GM21528 (cell line): ENCODE results near the gene SNX20.
A peak's percentile ranks its signal among the peaks of the same experiment; 100 is the strongest.

ENCODE experiments used
- ATAC-seq: cut with Tn5 transposase; IDR thresholded peaks from one replicate; pipeline ENCODE4 v1.9.1; 2021; ENCODE audit warnings: mild to moderate bottlenecking, moderate library complexity; ENCODE audit not compliant: unreplicated experiment, low FRiP score

The SNX20 gene

DNA sequence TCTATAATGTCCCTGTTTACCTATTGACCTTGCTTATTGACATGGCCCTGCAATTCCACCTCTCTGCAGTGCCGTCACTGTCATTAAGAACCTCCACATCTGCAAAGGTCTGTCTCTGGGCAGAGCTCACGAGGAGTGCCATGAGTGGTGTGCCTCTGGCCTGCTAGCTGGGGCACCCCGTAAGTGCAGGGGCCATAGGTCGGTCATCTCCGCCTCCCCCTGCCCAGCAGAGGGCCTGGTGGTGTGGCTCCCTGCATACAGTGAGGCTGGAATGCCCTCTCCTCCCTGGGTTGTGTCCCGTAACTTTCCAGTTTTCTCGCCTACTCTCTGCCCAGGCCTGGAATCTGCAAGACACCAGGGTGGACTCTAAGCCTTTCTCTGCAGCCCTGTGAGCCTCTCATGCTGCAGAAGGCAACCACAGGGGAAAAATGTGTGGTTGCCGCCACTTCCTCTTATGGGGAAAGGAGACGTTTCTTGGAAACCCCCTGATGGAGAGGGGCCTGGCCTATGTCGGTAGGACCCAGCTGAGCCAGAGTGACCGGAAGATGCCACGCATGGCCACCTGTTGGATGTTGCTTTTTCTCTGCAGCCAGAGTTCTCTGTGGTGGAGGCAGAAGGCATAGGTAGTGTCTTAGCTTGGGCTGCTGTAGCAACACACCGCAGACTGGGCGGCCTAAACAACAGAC, 2.7 kb upstream of the SNX20 start:
- peak; percentile 68 for ATAC-seq

DNA sequence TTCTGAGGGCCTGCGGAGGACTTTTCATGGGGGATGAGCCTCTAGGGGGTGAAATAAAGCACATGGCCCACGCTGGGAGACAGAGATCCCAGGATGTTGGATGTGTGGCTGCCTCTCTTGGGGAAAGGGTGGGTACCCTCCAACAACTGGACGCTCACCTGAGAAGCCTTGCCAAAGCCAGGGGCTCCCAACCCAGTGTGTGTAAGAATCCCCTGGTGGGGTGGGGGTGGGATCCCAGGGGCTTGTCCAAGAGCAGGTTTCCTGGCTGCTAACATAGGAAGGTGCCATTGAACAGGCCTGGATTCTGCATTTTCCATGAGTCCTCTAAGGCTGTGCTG, 587 bp downstream of the SNX20 start:
- ATAC-seq, result no peak

DNA sequence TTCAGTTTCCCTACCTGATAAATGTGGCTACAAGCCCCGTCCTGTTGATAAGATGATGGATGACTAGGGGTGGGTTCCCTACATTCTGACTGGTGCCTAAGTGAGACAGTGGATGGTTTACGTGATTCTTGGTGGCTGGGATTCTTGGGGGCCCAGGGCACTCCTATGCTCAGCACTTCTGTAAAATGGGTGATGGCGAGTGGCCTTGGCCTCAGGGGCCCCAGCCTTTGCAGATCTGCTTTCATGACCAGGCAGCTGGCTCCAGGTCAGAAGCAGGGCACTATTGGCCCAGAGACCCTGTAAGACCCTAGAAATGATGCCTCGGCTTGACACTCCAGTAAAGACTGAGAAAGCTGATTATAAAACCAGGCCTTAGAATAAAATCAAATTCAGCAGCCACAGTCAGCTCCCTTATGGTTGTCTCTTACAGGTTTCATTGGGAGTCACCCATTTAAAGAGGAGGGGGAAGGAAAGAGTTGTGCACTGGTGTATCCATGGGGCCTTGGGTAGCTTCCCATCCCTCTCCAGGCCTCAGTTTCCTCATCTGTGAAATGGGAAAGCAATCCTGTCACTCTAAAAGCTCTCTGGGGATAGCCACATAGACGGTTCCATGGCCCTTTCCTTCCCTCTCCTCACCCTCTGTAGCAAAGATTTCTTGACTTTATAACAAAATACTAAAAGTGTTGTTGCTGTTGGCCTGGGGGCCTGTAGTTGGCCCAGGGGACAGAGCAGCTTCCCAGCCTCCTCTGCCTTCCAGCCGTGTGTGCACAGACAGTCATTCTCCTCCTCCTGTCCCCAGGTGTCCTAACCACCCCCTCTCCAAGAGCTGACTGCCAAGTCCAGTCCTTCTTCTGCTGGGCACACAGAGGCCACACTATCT, 1.2 kb downstream of the SNX20 start:
- ATAC-seq, result no peak

DNA sequence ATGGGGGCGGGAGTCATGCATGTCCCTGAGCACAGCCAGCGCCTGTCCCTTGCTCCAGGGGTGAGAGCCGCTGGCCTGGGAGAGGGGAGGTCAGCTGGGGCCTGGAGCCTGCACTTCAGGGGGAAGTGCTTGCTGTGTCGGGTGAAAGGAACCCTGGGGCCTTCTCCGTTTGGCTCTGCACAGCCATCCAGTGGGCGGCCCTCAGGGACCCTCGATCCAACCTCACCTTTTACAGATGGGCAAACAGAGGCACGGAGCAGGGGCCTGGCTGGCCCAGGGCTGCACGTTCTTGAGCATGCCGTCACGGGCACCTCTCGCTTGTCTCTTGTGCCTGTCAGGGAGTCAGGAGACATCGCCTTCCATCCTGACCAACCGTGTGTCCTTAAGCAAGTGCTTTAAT, 1.8 kb downstream of the SNX20 start:
- ATAC-seq, result no peak

DNA sequence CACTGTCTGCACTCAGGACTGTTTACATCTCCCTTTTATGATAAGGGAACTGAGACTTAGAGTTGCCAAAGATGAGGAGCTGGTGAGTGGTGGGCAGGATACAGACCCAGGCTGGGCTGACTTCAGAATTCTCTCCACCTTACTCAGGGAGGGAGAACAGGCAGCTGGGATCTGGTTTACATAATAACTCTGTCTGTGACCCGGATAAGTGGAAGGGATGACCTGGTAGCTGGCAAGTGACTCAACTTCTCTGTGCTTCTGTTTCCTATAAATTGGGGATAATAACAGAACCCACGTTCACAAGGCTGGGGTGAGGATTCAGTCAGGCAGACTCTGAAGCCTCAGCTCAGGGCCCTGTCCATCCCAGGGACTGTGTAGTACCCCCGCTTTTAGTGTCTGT, 2.6 kb downstream of the SNX20 start:
- no peak for ATAC-seq

DNA sequence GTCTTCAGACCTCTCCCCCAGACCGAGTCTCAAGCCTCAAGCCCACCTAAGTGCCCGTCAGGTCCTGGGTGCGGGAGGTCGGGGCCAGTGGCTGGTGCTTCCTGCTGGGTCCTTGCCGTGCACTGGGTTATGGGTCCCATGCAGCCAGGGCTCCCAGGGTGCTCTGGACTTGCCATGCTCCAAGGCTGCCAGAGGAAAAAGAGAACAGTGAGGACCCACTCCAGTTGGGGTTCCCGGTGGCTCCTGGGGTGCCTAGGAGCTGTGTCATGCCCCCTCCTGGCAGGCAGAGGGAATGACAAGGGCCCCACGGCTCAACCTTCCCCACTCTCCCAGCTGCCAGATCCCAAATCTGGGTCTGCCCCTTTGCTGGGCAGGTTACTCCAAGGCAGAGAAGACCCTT, 3.8 kb downstream of the SNX20 start:
- ATAC-seq, result no peak

DNA sequence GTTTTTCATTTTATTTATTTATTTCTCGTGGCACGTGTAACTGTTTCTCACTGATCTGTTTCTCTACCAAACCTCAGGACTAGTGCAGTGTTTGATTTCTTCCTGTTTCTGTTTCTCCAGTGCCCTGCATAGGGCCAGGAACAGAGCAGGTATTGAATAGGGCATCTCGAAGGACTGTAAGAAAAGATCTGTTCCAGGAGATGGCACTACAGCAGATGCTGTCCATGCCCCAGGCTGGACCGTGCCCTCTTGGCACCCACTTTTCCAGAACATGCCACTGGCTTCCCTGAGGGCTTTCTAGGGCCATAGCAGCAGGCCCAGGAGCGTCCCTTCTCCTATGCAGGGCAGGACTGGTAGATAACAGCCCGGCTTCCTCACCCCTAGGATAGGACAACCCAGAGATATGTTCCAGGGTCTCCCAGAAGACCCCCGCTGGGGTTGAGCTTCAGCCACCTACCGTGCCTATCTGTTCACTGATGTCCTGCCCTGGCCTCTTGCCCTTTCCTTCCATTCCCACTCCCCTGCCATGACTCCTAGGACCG, 4.4 kb downstream of the SNX20 start:
- ATAC-seq, result no peak

DNA sequence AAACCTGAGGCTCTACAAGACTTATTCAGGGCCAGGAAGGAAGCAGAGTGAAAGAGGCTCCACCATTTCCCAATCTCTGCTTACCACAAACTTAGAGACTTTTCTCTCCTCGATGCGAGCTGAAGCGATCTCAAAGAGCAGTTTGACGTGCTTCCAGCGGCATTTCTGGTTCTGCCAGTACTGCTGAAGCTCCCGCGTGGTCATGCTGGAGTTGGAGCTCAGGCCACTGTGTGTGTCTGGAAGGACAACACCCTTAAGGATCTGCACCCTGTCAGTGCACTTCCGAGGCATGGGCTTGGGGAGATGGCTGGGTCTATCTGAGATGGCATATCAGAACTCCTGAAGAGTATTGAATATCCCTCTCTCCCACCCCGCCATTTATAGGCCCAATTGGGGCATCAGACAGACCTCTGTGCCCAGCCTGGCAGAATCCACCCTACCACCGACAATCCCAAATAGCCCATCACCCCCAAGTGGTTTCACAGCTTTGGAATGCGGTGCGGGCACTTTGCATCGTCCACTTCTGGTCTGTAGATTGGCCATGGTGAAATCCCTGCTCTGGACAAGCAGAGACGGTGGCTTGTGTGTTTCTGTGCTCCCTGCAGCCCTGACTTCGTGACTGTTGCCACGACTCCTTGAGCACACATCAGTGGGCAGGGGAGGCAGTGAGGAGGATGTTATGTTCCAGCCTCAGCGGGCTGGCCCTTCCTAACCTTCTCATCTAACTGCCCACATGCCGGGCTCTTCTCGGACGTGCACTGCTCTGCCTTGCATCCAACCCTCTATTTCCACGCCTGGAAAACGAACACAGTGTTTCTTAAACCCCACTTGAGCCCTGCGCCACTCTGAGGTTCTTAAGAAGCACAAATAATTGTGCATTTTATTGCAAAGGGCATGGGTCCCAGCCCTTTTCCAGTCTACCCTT, 5.2 kb downstream of the SNX20 start:
- ATAC-seq, result no peak

DNA sequence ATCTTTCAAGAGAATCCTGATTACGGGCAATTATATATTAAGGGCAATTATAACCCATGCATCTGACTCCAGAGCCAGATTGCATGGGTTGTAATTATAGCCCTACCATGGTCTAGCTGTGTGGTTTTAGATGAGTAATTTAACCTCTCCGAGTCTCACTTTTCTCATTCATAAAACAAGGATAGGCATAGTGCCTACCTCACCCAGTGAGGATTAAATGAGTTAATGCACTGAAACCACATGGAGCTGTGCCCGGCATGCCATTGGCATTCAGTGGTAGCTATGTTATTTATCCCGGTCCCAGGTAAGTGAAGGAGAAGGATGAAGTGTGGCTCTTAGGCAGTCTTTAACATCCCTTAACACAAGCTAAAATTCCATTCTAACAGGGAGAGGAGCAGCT, 6.3 kb downstream of the SNX20 start:
- no peak for ATAC-seq

DNA sequence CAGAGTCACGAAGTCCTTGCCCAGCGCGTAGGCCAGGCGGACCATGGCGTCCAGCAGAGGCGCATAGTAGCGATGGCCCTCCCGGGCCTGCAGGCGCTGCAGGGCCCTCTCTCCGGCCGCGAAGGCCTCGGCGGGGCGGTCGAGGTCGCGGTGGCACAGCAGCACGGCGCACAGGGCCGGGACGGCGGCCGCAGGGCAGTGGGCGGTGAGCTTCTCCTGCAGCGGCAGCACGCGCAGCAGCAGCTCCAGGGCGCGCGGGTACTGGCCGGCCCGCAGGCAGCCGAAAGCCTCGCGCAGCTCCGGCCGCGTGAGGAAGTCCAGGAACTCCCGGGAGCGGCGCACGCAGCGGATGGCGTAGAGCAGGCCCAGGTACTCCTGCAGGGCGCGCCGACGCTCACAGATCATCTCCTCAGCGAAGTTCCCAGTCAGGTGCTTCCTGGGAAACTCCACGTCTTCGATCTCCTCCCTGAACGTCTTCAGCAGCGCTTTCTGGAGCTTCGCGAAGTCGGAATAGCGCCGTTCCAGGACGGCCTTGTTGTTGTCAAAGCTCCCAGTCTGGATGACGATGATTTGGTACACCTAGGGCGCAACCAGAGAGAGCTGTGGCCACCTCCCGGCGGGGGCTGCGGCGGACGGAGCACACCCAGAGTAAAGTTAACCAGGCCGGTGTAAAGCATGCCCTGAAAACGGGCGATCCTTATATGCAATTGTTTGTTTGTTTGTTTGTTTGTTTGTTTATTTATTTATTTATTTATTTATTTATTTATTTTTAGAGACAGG, 7.4 kb downstream of the SNX20 start:
- ATAC-seq, result no peak

DNA sequence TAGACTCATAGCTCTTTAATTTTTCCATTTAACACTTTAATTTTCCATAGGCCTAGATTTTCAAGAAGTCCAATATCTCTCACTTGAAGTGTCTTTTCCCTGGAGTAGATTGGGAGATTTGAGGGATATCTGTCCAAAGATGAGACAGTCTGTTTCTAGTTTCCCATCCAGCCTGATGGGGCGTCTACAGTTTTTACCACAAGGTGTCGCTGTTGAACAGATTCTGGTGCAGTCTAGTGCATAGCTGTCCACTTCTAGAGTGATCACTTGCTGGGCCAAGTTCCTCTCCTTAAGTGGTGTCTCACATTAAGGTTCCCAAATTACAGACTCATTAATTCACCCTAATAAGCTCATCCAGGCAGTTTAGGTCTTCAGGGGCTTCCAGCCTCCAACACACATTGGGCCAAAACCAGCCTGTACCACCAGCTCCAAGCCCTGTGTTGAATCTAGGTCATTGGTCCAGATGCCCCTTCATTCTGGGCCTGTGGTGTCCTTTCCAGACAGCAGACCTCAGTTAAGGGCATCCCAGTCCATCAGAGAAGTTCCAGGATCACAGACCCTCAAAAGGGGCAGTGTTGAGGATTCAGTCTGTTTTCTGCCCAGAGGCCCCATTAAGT, 9.4 kb downstream of the SNX20 start:
- no peak for ATAC-seq

DNA sequence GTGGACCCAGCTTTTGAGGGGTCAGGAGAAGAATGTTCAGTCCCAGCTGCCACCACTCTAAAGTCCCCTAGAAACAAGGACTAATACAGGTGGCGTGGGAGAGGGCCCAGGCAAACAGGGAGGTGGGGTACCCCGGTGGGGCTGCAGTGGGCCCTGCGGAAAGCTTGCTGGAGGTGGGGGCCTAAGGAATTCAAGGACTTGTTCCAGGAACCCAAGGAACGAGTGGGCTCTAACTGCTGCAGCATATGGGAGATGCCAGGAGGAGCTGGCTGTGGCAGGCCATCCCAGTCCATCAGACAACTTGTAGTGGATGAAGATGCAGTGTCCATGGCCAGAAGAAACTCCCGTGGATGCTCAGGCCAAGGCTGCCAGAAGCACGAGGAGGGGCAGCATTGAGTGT, 10.6 kb downstream of the SNX20 start:
- no peak for ATAC-seq

DNA sequence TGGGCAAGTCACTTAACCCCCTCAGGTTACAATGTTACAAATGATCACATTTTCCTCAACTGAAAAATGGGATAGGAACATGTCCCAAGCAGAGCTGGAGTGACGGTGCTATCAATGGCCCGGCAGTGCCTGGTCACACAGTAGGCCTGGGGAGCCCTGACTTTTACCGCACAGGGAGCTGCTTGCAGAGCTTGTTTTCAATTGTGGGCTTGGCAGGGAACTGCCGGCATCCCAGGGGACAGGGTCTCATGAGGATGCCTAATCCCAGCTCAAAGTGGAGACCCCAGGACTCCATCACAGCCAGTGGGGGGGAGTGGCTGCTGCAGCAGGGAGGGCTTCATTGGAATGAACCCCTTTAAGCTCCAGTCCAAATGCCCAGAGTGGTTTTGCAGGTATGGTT, 11.4 kb downstream of the SNX20 start:
- no peak for ATAC-seq

DNA sequence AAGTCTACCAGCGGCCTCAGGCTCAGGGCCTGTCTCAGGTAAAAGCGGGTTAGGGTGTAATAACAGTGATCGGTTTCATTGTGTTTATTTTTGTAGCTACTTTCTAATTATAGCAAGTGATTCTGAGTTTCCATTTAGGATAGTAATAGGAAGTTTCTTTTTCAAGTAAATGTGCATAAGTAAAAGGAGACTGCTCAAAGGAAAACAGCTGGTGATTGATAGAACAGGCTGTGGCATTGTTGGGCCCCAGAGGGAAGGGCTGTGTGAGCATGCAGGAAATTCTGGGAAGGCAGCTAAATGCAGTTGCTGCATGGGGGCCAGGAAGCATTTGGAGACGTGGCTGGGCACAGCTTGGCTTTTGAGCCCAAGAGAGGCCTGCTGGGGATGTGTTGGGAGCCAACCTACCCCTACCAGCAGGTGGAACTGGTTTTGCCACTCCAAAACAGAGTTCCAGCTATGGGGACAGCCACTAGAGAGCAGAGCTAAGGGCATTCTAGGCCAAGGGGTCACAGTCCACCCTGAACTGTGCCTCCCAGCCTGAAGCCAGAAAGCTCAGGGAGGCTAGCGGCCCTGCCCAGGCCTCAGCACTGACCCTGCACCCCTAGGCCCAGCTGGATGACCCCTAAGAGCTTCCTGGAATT, 12.6 kb downstream of the SNX20 start:
- ATAC-seq, result no peak

DNA sequence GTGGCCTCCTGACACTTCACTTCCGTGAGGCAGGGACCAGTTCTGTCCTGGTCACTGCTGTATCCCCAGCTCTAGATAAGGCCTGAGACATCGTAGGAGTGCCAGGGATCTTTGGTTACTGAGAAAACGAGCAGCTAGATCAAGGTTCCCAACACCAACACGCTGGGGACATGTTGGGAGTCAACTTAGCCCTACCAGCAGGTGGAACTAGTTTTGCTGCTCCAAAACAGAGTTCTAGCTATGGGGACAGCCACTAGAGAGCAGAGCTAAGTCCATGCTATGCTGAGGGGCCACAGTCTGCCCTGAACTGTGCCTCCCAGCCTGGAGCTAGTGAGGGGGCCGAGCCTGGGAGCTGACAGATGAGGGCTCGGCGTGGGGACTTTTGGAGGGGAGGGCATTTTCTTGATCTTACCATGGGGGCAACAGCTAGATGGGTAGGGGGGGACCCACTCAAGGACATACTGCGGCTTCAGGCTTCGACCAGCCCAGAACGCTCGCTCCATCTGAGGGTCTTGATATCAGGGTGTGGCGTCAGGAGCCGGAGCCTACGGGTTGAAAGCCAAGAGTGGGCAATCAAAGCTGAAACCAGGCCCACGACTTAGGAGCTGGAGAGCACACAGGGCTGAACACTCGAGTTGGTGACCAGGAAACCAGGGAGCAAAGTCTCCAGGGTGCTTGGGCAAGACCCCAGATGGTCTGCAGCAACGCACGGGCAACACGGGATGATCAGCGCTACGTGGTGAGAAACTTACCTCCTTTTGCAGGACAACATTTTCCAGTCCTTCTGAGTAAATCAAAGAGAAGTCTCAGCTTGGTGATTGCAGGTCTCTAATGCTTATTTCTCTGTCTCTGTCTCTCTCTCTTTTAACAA, 13.4 kb downstream of the SNX20 start:
- no peak for ATAC-seq

DNA sequence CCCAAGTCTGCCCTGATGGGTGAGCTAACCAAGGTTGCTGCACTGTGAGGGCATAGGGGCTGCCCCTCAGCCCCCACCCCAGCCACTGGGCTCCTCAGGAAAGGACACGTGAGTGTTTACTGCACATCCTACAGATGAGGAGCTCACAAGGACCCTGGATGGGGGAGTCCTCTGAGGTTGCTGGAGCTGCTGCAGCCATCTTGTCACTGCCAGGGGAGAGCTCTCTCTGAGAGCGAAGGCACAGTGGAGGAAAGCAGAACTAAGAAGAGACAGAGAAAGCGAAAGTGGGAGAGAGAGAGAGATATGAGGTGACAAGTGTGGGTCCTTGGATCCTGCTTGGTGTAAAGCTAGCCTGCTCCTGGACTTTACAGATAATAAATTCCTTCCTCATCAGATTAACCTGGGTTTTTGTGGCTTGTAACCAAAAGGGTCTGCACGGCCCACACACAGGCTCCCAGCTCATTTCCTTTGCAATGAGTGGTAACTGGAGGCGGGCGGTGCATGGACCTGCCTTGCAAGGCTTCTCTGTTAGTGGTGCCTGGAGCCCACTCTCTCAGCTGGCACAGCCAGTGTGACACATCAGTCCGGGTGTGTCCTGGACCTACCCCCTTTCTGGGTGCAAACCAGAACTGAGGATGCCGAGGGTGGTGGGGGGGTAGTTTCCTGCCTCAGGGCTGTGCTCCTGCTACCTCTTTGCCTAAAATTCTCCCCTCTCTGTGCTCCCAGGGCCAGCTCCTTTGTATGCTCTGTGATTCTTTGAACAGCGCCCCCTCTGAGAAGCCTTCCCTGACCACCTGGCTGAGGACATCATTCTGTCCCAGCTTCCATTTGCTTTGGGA, 14.2 kb downstream of the SNX20 start:
- peak; percentile 80 for ATAC-seq

DNA sequence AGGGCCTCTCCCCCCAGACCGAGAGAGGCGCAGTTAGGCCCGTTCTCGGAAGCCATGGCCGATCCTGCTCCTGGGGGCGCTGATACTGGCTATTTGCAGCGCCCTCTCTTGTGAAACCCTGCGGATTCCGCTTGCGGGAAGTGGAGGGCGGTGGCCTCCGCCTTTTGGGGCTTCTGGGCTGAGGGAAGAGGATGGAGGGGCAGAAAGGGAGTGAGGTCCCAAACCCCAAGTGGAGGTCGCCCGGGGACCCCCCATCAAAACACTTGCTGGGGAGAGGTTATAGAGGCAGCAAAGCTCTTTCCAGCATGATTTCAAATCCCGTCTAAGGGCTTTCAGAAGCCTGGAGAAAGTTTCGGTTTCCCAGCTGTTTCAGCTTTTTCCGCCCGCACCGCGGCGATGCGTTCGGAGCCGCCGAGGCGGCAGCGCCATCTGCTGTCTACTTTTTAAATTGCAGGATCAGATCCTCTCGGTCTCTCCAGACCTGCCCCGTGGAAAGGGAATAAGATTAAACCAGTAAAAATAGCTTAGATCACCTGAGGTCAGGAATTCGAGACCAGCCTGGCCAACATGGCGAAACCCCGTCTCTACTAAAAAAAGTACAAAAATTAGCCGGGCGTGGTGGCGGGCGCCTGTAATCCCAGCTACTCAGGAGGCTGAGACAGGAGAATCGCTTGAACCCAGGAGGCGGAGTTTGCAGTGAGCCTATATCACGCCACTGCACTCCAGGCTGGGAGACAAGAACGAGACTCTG, 15.8 kb downstream of the SNX20 start:
- peak; percentile 54 for ATAC-seq
